ENCODE results near the gene CSTF1.
"Not testable (repeated sequence)": the region's sequence is repeated elsewhere in the genome, so short reads cannot be mapped to it uniquely, and the experiment has no call there.

Gene CSTF1

GRCh38 chr20:56371977-56372376 is 20.5 kb upstream of the CSTF1 start:
- no peak for DNase-seq

- DNase-seq, result no peak
These were observed 19.6 kb upstream of the CSTF1 start for GRCh38 chr20:56372850-56373249.

- DNase-seq, result no peak
These were observed 18.5 kb upstream of the CSTF1 start for GRCh38 chr20:56373942-56374341.

- DNase-seq, result no peak
These were observed 16.1 kb upstream of the CSTF1 start for GRCh38 chr20:56376331-56376730.

GRCh38 chr20:56378386-56378785 is 14.1 kb upstream of the CSTF1 start:
- no peak for DNase-seq

- no peak for DNase-seq
These were observed 12.1 kb upstream of the CSTF1 start for GRCh38 chr20:56380375-56380774.

GRCh38 chr20:56381501-56381900 is 10.9 kb upstream of the CSTF1 start:
- DNase-seq, result no peak

- no peak for DNase-seq
These were observed 9.7 kb upstream of the CSTF1 start for GRCh38 chr20:56382696-56383095.

- DNase-seq, result no peak
These were observed 9.1 kb upstream of the CSTF1 start for GRCh38 chr20:56383334-56383733.

- no peak for DNase-seq
These were observed 7.3 kb upstream of the CSTF1 start for GRCh38 chr20:56385130-56385529.

GRCh38 chr20:56386219-56386618 is 6.2 kb upstream of the CSTF1 start:
- DNase-seq, result no peak

- DNase-seq, result no peak
These were observed 3.6 kb upstream of the CSTF1 start for GRCh38 chr20:56388882-56389281.

GRCh38 chr20:56389807-56390206 is 2.6 kb upstream of the CSTF1 start:
- no peak for DNase-seq

- not testable (repeated sequence) for DNase-seq
These were observed 2.0 kb upstream of the CSTF1 start for GRCh38 chr20:56390396-56390795.

GRCh38 chr20:56391037-56391436 is 1.4 kb upstream of the CSTF1 start:
- DNase-seq, result no peak

GRCh38 chr20:56391596-56392131 is 781 bp upstream of the CSTF1 start:
- DNase-seq, result no peak

- DNase-seq, result no peak
These were observed 537 bp downstream of the CSTF1 start for GRCh38 chr20:56392881-56393482.

GRCh38 chr20:56393653-56394052 is 1.2 kb downstream of the CSTF1 start:
- no peak for DNase-seq

- DNase-seq, result no peak
These were observed 2.7 kb downstream of the CSTF1 start for GRCh38 chr20:56395166-56395565.

GRCh38 chr20:56400001-56400640 is 7.7 kb downstream of the CSTF1 start:
- DNase-seq, result no peak

- no peak for DNase-seq
These were observed 11.0 kb downstream of the CSTF1 start for GRCh38 chr20:56403465-56403864.

GRCh38 chr20:56405356-56405755 is 12.9 kb downstream of the CSTF1 start:
- DNase-seq, result not testable (repeated sequence)

GRCh38 chr20:56406910-56407309 is 14.5 kb downstream of the CSTF1 start:
- no peak for DNase-seq

GRCh38 chr20:56409521-56409920 is 17.1 kb downstream of the CSTF1 start:
- DNase-seq, result no peak

GRCh38 chr20:56409956-56410355 is 17.5 kb downstream of the CSTF1 start:
- no peak for DNase-seq
